ENCODE results near the gene DLG1. TPM values are rescaled to one million over a fixed set of nuclear protein-coding genes. Genes with fewer than 3 reads are reported as not detected.

Gene DLG1
- total RNA-seq, 4 donors from 2014 or later: 71.4 to 90.4 (median 80.9) TPM

GRCh38 chr3:197023241-197023997 lies 275.0 kb downstream of the DLG1 start:
- Histone ChIP-seq H3K4me1 (peaks cover 0 to under 1% (median 0%) of the 10 kb centered on the region in 3 donors), H3K9me3 (no peaks in the 10 kb centered on the region), H3K27ac (no peak overlapping the region), H3K4me3 (no peak overlapping the region), H3K27me3 (peaks cover 38% of the 10 kb centered on the region), H3K36me3 (no peaks in the 10 kb centered on the region)
- TF ChIP-seq POLR2A (IDR thresholded peaks at IDR 0.05) (no peak), POLR2AphosphoS5 (IDR thresholded peaks at IDR 0.05) (no peak), EP300 (IDR thresholded peaks at IDR 0.05) (no peak), CTCF (IDR thresholded peaks at IDR 0.05) (no peak)
- WGBS, 2 donors (ENCODE audit: low coverage in 1 of 2): 59 to 80% methylated on average over 1 to 18 of the region's 27 CpGs
- ATAC-seq: no peak

DNA sequence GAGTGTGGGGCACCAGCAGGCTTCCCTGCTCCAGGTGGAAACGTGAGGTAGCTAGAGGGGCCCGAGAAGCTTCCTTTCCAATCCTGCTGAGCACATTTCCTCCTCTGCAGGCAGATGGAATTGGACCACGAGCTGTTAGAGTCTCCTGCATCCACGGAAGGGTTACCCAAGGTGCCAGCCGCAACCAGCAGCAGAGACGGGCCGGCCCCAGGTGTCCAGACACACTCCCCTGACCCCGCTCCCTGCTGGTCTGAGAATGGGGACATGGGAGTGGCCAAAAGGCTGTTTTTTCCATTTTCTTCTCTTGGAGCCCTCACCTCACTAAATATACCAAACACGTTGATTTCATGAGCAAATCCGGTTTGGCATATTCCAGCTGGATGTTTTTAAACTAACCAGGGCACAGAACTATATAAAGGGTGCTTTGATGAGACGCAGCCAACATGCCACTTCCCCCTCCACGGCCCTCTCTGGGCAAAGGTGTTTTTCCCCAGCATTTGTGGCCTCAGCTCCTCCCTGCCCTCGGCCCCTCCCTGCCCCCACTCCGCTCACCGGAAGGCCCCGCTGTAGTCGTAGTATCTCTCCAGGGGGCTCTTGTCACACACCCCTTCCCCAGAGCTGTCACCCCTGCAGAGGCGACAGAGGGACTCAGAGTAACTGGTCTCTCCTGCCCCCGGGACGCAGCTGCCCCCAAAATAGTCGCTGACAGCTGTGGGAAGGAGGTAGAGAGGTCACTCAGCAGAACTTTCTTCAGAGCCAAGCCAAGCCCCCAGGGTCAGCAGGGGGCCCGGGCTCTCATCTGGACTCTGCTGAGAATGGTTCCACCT lies 275.8 kb downstream of the DLG1 start:
- Histone ChIP-seq H3K4me3 (no peak overlapping the region), H3K36me3 (no peaks in the 10 kb centered on the region), H3K27me3 (peaks cover 38% of the 10 kb centered on the region), H3K9me3 (no peaks in the 10 kb centered on the region), H3K27ac (no peak overlapping the region), H3K4me1 (no peaks in the 10 kb centered on the region)
- TF ChIP-seq POLR2AphosphoS5 (IDR thresholded peaks at IDR 0.05) (no peak), EP300 (IDR thresholded peaks at IDR 0.05) (no peak), CTCF (IDR thresholded peaks at IDR 0.05) (no peak), POLR2A (IDR thresholded peaks at IDR 0.05) (no peak)
- ATAC-seq: no peak
- WGBS, 2 donors (ENCODE audit: low coverage in 1 of 2): 38 to 51% methylated on average over 9 of the region's 22 CpGs

DNA sequence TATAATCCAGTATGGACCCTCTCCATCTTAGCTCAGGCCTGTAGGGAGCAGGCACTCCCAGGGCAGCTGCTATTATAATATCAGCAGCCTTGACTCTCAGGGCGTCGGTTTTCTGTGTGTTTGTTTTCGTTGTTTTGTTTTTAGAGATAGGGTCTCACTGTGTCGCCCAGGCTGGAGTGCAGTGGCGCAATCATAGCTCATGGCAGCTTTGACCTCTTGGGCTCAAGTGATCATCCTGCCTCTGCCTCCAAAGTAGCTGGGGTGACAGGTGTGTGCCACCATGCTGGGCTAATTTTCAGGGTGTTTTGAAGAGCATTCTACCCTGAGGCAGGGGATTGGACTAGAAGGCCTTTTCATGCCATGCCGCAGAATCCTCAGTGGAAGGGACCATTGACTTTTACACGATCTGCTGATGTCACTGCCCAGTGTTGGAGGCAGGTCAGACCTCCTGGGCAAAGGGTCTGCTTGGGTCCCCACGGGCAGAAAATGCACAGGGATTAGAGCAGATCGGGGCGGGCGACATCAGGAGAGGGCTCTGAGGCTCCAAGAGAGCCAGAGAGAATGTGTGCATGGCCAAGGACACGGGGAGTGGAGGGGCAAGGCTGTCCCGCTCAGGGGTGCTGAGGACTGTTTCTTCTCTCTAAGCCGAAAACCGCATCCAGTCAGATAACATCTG lies 276.5 kb downstream of the DLG1 start:
- peaks cover 38% of the 10 kb centered on the region for H3K27me3 ChIP-seq
- ATAC-seq: no peak
- no peaks in the 10 kb centered on the region for H3K36me3 ChIP-seq
- no peaks in the 10 kb centered on the region for H3K9me3 ChIP-seq
- H3K4me3 ChIP-seq: no peak overlapping the region
- H3K27ac ChIP-seq: no peak overlapping the region
- TF ChIP-seq POLR2A (IDR thresholded peaks at IDR 0.05) (no peak), POLR2AphosphoS5 (IDR thresholded peaks at IDR 0.05) (no peak)
- WGBS, 2 donors (ENCODE audit: low coverage in 1 of 2): 73 to 87% methylated on average over 3 of the region's 15 CpGs
- H3K4me1 ChIP-seq: no peaks in the 10 kb centered on the region

DNA sequence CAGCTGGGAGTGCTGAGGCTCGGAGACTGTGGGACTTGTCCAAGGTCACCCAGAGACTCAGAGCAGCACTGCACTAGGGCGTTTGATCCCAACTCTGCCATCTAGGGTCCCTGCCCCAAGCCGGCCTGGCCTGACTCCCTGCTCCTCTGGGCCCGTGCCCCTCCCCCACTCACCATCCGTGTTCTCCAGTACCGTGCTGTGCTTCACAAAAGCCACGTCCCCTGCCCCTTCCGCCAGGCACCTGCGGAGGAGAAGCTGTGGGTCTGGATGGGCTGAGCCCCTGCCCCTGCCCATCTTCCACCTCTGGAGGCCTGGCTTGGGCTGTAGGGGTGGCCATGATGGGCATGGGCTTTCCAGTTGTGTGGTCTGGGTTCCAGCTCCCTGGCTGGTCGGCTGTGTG lies 277.2 kb downstream of the DLG1 start:
- Histone ChIP-seq H3K9me3 (no peaks in the 10 kb centered on the region), H3K27me3 (peaks cover 38% of the 10 kb centered on the region), H3K27ac (no peak overlapping the region), H3K4me1 (no peaks in the 10 kb centered on the region), H3K4me3 (no peak overlapping the region), H3K36me3 (no peaks in the 10 kb centered on the region)
- 68 to 70% methylated on average over 2 to 4 of the region's 10 CpGs for WGBS, 2 donors (ENCODE audit: low coverage in 1 of 2)
- TF ChIP-seq POLR2AphosphoS5 (IDR thresholded peaks at IDR 0.05) (no peak), POLR2A (IDR thresholded peaks at IDR 0.05) (no peak), EP300 (IDR thresholded peaks at IDR 0.05) (no peak)
- ATAC-seq: no peak

GRCh38 chr3:197019535-197019934 lies 278.9 kb downstream of the DLG1 start:
- Histone ChIP-seq H3K36me3 (no peaks in the 10 kb centered on the region), H3K27ac (no peak overlapping the region), H3K27me3 (peaks cover 35% of the 10 kb centered on the region), H3K4me1 (no peaks in the 10 kb centered on the region), H3K9me3 (no peaks in the 10 kb centered on the region), H3K4me3 (no peak overlapping the region)
- TF ChIP-seq POLR2AphosphoS5 (IDR thresholded peaks at IDR 0.05): no peak
- no peak for TF ChIP-seq EP300 (IDR thresholded peaks at IDR 0.05)
- TF ChIP-seq CTCF (IDR thresholded peaks at IDR 0.05): no peak
- TF ChIP-seq POLR2A (IDR thresholded peaks at IDR 0.05): no peak
- no peak for ATAC-seq
- 78 to 86% methylated on average over 6 to 11 of the region's 13 CpGs for WGBS, 2 donors (ENCODE audit: low coverage in 1 of 2)
